Stimulated activated CD4-positive, alpha-beta T cell treated with anti-CD3 and anti-CD28 coated beads, Interleukin-2, amount 100 ng/mL, for 24 hours (primary cell): ENCODE measurements around the gene FAS.

Source experiments
- DNase-seq, 2 donors: peaks; one replicate each; pipeline ENCODE4 v3.0.0-alpha.2; 2020

The FAS gene

GRCh38 chr10:89043052-89043451, 52.5 kb downstream of the FAS start:
- no peak for DNase-seq

GRCh38 chr10:89047397-89047796, 56.8 kb downstream of the FAS start:
- no peak for DNase-seq

- no peak for DNase-seq
Observed at GRCh38 chr10:89051593-89051992, 61.0 kb downstream of the FAS start.

- no peak for DNase-seq
Observed at GRCh38 chr10:89053555-89053954, 63.0 kb downstream of the FAS start.

GRCh38 chr10:89055159-89055558, 64.6 kb downstream of the FAS start:
- DNase-seq = no peak

GRCh38 chr10:89062861-89063260, 72.3 kb downstream of the FAS start:
- no peak for DNase-seq

- no peak for DNase-seq
Observed at GRCh38 chr10:89063465-89063864, 72.9 kb downstream of the FAS start.

GRCh38 chr10:89064748-89065147, 74.2 kb downstream of the FAS start:
- no peak for DNase-seq
